HG03175 (cell line): ENCODE results near the gene POPDC2.

Experiments used
- ATAC-seq: cut with Tn5 transposase; IDR thresholded peaks from one replicate; pipeline ENCODE4 v1.9.1; 2021; ENCODE audit warnings: mild to moderate bottlenecking, moderate library complexity; ENCODE audit not compliant: unreplicated experiment

The POPDC2 gene

DNA sequence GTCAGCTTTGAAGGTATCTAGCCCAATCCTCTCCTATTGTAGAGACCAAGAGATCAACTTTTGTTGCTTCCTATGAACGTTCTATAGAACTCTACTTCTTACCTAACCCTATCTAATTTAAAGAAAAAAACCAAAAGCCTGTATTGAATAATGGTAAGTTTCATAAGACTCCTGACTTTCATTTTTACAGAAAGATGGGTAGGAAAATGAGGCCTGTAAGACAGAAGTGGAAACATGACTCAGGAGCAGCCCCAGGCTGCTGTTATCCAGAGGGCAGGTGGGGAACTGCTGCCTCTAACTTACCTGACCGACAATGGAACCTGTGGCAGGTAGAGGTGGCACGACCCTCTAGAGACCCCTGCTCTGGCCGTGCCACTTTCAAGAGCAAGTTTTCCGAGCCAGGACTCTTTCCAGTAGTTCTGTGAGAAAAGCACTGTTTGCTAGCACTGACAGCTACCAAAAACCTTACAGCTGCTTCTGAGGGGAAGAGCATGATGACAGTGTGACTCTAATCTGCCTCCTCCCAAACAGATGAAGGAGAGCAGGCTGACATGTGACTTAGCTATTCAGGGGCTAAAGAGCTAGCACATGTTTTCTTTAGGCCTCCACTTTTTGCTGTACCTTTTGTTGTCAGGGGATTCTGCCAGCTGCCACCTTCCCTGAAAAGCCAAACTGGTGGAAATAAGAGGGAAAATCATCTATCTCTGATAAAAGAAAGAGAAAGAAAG is 17.5 kb downstream of the POPDC2 start:
- ATAC-seq = no peak

DNA sequence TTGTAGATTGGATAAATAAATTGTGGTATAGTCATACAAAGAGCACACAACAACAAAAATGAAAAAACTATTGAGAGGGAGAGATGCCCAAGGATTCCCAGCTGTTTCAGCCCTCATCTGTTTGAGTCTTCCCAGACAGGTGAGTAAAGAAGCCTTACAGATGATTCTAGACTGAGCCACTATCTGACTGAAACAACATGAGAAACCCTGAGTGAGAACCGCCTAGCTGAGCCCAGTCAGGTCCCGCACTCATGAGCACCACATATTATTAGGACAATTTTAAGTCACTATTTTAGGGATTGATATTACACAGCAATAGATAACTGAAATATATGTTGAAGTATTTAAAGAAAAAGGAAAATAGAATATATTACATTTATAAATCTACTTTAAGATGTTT is 19.0 kb downstream of the POPDC2 start:
- no peak for ATAC-seq

DNA sequence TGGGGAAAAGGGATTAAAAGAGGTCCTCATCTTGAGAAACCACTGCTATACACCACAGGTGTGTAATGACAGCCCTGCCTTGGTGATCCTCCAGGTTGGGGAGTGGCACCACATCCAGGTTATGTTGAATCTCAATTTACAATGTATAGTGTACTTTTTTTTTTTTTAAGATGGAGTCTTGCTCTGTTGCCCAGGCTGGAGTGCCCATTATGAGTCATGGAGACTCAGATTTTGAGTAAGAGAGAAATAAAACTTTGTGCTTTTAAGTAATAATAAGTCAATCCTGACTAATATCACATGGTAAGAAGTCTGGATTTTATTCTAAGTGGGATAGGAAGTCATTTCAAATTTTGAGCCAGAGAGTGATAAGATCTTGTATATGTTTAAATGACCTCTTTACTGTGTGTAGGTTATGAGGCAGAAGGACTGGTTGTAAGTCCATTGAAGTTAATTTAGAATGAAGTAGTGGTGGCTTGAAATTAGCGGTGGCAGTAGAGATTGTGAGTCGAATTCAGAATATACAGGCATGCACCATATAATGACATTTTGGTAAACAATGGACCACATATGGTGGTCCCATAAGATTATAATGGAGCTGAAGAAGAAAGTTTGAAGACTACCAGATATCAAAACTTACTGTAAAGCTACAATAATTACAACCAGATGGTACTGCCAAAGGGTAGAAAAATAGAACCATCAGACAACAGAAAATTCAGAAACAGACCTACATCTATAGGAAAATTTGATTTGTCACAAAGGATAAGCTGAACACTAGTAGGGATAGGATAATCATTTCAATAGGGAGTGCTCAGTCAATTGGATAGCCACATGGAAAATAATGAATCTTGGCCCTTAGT is 20.7 kb downstream of the POPDC2 start:
- ATAC-seq = no peak

DNA sequence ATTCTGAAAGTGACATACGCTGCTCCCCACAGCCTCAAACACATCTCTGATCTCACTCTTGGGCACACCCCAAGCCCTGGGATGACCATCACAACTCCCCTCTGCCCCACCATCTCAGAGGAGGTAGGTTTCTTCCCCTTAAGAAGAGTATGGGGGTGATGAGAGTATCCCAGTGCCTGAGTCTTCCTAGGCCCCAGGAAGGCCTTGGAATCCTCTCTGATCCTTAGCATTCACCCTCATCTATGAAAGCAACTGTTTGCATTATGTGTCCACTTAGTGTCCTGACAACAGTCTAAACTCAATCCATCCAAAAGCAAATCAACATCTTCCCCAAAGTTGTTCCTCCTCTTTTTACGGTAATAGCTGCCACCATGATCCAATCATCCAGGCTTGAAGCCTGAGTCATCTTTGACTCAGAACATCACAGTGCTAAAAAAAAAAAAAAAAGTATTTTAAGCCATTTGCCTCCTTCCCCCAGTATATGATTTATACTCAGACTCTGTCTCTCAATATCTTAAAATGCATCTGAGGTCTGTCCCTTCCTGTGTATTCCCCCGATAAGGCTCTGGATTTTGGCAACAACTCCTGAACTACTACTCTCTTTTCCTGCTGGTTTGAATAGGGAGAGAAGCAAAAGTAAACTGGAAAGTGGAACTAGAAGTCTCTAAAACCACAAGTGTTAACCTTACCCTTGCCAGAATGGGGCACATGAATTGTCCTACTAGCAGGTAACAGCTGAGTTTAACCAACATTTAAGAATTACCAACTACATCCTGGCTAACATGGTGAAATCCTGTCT is 22.5 kb downstream of the POPDC2 start:
- peak; percentile 44 for ATAC-seq

DNA sequence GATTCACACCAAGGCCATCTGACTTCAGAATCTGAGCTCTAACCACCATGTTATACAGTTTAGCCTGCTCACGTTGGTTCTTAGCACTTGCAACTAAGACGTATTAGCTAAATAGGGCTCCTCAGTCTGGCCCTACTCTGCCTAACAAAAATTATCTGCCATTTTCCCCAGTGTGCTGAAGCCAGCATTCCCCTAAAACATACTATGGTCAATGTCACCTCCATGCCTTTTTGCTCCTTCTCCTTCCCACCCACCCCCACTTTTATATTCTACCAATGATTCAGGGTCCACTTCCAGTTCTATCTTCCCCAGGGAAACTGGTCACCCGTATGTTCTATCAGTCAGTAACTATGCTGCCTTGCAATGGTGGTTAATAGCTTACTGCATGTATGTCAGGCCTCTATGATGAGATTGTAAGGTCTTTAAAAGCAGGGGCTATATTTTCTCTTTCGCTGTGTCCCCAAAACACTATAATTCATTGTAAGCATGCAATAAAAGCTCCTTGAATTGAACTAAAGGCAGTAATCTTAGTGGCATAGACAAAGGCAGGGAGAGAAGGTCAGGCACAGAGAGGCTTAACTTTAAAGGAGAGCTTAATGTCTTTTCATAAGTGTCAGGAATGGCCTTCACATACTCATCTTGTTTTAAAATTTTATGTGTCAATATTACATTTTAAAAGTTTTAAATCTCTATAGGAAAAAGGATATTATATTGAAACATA is 23.3 kb downstream of the POPDC2 start:
- no peak for ATAC-seq

DNA sequence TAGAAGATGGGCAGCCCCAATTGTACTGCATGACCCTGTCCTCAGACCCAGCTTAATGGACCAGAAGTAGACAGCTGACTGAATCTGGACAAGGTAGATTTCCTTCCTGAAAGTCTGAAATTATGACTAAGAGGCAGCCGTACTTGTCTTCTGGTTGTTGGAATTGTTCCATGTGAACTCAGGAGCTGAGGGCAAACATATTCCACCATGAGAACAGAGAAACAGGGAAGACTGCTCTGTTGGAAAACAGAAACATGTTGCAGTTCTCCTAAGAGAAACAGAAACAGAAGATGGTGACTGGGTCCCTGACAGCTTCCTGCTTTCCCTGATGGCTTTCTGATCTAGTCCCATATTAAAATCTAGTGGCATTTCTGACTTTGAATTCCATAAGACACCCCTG is 24.1 kb downstream of the POPDC2 start:
- no peak for ATAC-seq

DNA sequence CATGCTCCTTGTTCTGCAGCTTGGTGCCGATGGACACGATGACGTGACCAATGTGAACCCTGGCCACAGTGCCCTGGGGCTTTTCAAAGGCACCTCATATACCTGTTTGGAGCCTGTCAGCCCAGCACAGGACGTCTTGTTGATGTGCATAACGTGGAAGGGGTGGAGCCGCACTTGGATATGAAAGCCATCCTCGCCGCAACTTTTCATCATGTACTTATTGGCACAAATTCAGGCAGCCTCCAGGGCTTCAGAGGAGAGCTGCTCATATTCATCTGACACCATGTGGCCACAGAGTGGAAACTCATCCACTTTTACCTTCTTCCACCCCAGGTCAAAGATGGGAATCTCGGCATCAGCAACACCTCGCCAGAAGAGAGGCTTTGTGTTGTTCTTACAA is 24.7 kb downstream of the POPDC2 start:
- no peak for ATAC-seq

DNA sequence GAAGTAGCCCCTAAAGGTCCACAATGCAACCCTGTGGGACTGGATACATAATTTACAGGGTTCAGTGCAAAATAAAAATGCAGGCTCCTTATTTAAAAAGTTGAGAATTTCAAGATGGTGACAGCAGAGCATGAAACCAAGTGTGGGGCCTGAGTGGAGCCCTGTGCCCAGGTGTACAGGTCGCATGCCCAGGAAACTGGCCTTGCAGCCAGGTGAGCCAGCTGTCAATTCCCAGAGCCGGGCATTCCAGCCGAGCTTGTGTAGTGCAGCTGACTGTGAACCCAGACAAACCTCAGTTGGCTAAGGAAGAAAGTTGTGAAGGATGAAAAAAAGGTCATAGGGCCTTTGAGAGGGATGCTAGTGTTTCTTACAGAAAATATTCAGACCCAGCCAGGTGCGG is 27.6 kb downstream of the POPDC2 start:
- no peak for ATAC-seq

DNA sequence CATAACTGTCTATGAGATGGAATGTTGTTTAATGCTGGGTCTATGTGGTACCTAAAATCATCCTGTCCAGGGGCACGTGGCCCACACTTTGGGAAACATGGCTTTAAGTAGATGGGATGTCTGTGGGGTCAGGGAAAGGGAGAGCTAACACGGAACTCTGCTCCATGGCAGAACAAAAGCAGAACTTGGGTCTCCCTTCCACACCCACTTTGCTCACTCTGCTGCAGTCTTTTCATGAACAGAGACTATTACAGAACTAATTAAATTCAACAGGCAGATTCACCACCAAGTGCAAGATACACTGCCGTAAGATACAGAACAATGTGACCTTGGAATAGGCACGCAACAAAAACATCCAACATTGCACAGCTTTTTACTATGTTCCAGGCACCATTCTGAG is 28.2 kb downstream of the POPDC2 start:
- ATAC-seq = no peak

DNA sequence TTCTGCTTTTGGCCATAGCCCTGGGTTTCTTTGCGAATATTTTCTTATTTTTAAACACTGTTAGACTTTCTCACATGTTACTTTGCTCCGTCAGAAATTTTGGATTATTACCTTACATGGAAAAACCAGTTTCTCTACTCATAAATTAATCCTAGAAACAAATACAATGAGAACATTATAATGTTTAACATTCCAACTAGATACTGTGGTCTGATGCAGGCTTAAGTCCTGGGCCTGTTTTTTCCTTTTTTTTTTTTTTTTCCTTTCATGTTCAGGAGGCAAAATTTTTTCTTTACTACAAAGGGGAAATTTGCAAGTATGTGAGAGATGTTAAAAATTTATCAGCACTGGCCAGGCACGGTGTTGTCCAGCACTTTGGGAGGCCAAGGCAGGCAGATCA is 28.9 kb downstream of the POPDC2 start:
- ATAC-seq = no peak

DNA sequence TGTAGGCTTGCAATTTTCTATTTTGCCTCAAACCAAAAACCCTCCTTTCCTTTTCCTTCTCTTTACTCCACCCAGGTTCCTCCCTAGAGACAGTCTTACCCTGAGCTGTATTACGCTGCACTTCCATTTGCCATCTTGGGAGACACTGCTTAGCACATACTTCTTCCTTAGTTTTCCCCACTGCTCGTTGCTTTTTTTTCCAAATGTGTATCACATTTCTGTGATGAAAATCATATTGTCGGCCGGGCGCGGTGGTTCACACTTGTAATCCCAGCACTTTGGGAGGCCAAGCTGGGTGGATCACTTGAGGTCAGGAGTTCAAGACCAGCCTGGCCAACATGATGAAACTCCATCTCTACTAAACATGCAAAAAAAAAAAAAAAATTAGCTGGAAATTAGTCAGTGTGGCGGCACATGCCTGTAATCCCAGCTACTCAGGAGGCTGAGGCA is 29.5 kb downstream of the POPDC2 start:
- ATAC-seq = no peak

DNA sequence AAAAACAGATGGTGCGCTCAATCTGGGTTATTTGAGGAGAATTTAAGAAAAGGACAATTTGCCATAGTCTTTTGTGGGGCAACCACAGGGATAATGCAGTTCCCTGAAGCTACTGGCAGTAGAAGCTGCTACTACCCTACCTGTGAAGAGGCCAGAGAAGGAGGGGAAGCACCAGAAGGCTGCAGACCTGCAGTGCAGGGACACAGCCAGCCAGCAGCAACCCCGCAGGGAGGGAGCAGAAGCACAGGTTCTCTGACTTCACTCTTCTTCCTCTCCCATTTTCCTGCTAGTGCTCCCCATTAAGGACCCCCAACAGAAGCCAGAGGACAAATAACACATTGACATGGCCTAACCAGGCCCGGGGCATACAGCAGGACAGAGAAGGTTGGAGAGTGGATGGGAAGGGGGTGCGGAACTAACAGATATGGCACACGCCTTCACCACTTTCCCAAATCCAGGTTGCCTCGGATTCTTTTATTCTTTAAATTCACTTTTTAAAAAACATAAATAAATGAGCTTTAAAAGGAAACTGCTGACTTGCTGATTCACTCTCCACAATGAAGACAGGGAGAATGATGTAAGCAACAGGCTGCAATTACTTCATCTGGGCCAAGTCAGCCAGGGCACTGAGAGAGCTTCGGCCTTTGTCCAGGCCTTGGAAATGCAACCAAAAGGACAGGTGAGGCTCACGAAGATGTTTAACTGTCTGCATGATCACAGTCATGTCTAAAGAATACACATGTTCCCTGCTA is 30.1 kb downstream of the POPDC2 start:
- no peak for ATAC-seq

DNA sequence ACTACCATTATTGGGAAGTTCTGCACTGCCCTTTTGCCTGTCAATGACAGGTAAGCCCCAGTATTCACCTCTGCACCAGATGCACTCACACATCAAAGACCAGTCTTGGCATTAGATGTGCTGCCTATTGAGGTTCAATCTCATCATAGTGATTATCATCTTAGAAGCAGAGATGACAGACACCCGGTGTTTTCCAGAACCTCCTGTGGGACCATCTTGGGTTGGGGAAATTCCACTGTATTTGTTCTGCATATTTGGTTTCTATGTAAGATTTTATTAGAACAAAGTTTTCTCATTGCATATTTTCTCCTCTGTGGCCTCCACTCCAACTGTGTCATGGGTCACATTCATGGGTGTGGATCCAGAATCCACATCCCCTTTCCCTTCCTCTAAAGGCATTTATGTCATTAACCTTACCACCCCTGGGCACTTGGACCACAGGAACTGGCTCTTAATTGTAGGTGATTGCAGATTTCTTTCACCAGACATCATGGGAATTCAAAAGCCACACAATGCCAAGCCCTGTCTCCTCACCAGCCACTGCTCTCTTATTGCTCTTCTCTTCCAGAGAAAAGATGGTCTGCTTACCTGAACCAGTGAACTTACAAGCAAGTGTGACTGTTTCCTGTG is 31.5 kb downstream of the POPDC2 start:
- peak; percentile 28 for ATAC-seq

DNA sequence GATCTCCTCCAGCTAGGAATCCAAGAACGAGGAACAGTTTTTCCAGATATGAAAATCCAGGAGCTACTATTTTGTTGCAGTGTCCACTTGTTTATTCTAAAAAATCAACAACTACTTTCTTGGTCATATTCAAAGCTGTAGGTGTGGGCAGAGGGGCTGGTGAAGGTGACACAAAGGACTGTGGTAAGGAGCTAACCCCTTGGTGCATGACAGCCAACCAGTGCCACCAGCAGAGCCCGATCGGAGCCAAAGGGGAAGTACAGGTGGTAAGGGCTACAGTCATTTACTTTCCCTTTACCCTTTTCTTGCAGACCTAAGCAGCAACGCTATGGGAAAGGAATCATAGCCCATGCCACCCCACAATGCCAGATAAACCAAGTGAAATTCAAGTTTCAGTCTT is 32.0 kb downstream of the POPDC2 start:
- ATAC-seq = peak; percentile 61

DNA sequence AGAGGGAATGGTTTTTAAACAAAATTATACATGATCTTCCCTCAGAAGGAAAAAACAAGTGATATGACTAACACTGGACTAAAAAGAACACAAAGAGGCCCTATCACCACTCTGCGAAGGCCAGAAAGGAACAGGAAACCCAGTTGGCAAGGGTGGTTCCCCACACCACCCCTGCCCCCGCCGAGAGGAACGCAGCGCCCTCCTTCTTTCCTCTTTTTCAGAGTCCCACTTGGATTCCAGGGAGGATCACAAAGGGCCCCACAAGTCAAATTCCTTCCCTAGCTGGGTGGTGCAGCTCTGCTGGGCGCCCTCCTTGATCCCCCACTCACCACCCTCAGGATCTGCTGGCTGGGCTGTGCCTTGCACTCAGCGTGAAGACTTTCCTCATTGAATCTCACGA is 32.9 kb downstream of the POPDC2 start:
- no peak for ATAC-seq

DNA sequence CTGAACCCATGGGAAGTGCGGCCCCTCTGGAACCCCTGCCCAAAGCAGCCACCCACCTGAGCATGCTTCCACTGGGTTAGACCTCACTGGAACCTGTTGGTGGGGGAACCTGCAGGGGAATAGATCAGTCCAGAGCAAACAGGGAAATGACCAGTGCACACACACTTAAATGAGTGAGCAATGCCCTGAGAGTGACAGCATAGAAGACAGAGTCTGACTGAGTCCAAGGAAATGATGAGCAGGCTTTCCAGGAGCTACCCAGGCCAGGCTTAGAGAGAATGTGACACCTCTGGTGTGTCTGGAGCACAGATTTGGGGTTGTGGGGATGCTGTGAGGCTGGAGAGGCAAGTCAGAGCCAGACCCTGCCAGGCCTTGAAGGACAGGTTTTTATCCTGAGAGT is 34.2 kb downstream of the POPDC2 start:
- ATAC-seq = no peak

DNA sequence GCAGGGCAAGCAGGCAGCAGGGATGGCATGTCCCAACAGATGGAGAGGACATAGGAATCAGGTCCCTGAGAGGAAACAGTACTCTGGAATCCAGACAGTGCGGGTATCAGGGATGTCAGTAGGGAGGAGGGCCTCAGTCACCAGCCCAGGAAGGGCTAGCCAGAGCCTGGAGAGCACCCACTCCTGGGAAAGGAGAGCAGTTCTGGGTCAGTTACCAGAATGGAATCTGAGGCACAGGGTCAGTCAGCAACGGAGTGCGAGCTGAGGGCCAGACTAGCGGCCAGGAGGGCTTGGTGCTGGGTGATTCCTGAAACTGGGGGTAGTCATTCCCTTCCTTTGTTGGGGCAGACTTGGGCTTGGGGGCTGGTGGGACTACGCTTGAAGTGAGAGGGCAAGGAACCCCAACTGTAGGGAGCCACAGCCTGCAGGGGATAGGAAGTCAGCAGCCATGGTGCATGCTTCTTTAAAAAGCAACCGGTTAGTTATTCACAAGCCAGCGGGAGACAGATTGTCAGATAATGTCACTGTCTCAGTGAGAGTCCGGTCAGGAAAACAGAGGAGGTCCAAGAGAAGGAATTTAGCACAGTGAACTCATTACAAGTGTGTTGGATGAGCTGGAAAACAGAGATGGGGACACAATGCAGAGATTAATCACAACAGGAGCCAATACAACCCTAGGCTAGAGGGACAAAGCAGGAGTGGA is 34.8 kb downstream of the POPDC2 start:
- ATAC-seq = no peak

DNA sequence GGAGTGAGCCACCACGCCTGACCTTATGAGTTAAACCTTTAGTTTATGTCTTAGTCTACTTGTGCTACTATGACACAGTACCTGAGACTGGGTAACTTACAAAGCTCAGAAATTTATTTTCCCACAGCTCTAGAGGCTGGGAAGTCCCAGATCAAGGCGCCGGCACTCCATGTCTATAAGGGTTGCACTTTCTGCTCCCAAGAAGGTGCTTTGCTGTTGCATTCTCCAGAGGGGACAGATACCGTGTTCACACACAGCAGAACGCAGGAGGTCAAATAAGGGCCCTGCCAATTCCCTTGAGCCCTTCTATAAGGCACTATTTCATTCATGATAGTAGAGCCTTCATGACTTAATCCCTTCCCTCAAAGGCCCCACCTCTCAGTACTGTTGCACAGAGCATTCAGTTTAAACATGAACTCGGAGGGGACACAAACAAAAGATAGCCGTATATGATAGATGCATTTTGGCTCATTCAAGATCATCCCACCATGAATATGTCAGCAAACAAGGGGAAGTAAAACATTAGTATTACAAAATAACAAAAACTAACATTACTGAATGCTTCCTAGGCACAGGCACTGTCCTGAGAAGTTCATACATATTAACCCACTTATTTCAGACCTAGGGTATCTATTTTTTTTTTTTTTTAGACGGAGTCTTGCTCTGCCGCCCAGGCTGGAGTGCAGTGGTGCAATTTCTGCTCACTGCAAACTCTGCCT is 36.2 kb downstream of the POPDC2 start:
- no peak for ATAC-seq
